Measurements from ENCODE around the gene WDR20. TPM values are rescaled to one million over a fixed set of nuclear protein-coding genes. Genes with fewer than 3 reads are reported as not detected.

Gene WDR20
- total RNA-seq, 1 experiment from 2014 or later = 17.5 TPM

DNA sequence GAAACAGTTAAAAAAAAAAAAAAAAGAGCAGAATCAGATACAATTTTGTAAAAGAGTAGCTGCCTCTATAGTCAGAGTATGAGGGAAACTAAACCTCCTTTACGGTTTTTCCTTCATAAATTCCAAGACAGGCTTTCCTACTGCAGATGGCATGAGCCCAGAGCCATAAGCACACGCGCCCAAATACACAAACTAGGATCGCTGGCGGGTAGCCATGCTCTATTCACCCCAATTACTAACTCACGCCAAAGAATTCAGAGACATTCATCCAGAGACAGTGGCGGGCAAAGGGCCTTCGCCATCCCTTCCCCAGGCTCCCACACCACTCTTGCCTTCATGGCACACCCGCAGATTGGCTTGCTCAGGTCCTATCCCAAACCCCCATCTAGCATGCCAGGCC, 117.0 kb downstream of the WDR20 start:
- in situ Hi-C loops (cut with HindIII; ENCODE audit: low pct_unique_long_range_greater_than_20kb, low sequenced_read_pairs) = no loop called here

DNA sequence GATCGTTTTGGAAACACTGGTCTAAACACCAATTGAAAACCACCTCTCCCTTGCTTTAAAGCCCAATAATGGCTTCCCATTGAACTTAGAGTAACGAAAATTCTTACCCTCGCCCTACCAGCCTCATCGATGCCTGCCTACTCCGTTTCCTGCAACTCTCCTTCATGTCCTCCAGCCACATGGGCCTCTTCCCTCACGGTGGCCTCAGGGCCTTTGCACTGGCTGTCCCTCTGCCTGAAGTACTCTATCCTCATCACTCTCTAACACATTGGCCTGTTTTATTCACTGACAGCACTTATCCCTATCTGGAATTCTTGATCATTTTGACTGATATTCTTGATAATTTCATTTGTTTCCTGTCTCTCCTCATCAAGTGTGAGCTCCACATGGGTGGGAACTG, 118.4 kb downstream of the WDR20 start:
- in situ Hi-C loops (cut with HindIII; ENCODE audit: low pct_unique_long_range_greater_than_20kb, low sequenced_read_pairs) = no loop called here

More for the DNA sequence above, 117.0 kb downstream of the WDR20 start:
- no peak for DNase-seq (ENCODE audit: low read depth, low spot score)

More for the DNA sequence above, 118.4 kb downstream of the WDR20 start:
- DNase-seq (ENCODE audit: low read depth, low spot score) = no peak

Other genes with a start within 250 kb of the WDR20 start
- gene DYNC1H1, start 175.3 kb upstream of the WDR20 start, total RNA-seq (2014; rRNA removed; shearing (Covaris generic)) = 383 and 532 TPM in 2 replicates
- 517 and 531 TPM in 2 replicates for gene HSP90AA1, start 52.9 kb upstream of the WDR20 start, total RNA-seq (2014; rRNA removed; shearing (Covaris generic))
- 98.9 and 111 TPM in 2 replicates for gene MOK, start 165.3 kb downstream of the WDR20 start, total RNA-seq (2014; rRNA removed; shearing (Covaris generic))
- gene ZNF839, start 179.8 kb downstream of the WDR20 start, total RNA-seq (2014; rRNA removed; shearing (Covaris generic)) = 11.4 and 12.6 TPM in 2 replicates
- gene CINP, start 223.0 kb downstream of the WDR20 start, total RNA-seq (2014; rRNA removed; shearing (Covaris generic)) = 127 and 133 TPM in 2 replicates
- 20.8 and 22.7 TPM in 2 replicates for gene TECPR2, start 223.0 kb downstream of the WDR20 start, total RNA-seq (2014; rRNA removed; shearing (Covaris generic))